Hematopoietic multipotent progenitor cell treated with erythropoietin and hydrocortisone succinate and interleukin-3 and kit ligand, for 15 days (in vitro differentiated cells): Measurements from ENCODE around the gene SH3RF2.
"Not testable (repeated sequence)": the region's sequence is repeated elsewhere in the genome, so short reads cannot be mapped to it uniquely, and the experiment has no call there.

Experiments
- DNase-seq: peaks from one replicate; pipeline ENCODE4 v3.0.0-alpha.2; 2015; ENCODE audit warnings: low spot score

Gene SH3RF2

GRCh38 chr5:145949474-145949873 lies 13.1 kb downstream of the SH3RF2 start:
- DNase-seq: no peak

- DNase-seq: no peak
Observed at GRCh38 chr5:145951071-145951470, 14.7 kb downstream of the SH3RF2 start.

- no peak for DNase-seq
Observed at GRCh38 chr5:145953202-145953601, 16.8 kb downstream of the SH3RF2 start.

GRCh38 chr5:145954140-145954539 lies 17.8 kb downstream of the SH3RF2 start:
- not testable (repeated sequence) for DNase-seq

GRCh38 chr5:145957388-145957787 lies 21.0 kb downstream of the SH3RF2 start:
- DNase-seq: no peak

- DNase-seq: no peak
Observed at GRCh38 chr5:145958436-145958835, 22.1 kb downstream of the SH3RF2 start.

GRCh38 chr5:145960166-145960565 lies 23.8 kb downstream of the SH3RF2 start:
- DNase-seq: no peak

- DNase-seq: no peak
Observed at GRCh38 chr5:145960848-145961600, 24.6 kb downstream of the SH3RF2 start.

- DNase-seq: no peak
Observed at GRCh38 chr5:145962001-145962400, 25.6 kb downstream of the SH3RF2 start.

- DNase-seq: not testable (repeated sequence)
Observed at GRCh38 chr5:145964008-145964407, 27.6 kb downstream of the SH3RF2 start.

GRCh38 chr5:145965804-145966203 lies 29.4 kb downstream of the SH3RF2 start:
- no peak for DNase-seq

GRCh38 chr5:145967296-145967695 lies 30.9 kb downstream of the SH3RF2 start:
- DNase-seq: no peak

GRCh38 chr5:145968970-145969713 lies 32.8 kb downstream of the SH3RF2 start:
- DNase-seq: no peak

GRCh38 chr5:145969714-145970092 lies 33.3 kb downstream of the SH3RF2 start:
- no peak for DNase-seq

- DNase-seq: no peak
Observed at GRCh38 chr5:145971108-145971507, 34.7 kb downstream of the SH3RF2 start.

- no peak for DNase-seq
Observed at GRCh38 chr5:145971701-145972100, 35.3 kb downstream of the SH3RF2 start.

GRCh38 chr5:145975001-145975360 lies 38.6 kb downstream of the SH3RF2 start:
- DNase-seq: no peak

- no peak for DNase-seq
Observed at GRCh38 chr5:145975361-145976066, 39.1 kb downstream of the SH3RF2 start.

GRCh38 chr5:145976431-145977155 lies 40.2 kb downstream of the SH3RF2 start:
- no peak for DNase-seq

- no peak for DNase-seq
Observed at GRCh38 chr5:145978171-145978570, 41.8 kb downstream of the SH3RF2 start.

- no peak for DNase-seq
Observed at GRCh38 chr5:145978708-145979107, 42.3 kb downstream of the SH3RF2 start.
